Activated CD4-positive, alpha-beta T cell treated with anti-CD3 and anti-CD28 coated beads, Interleukin-2, amount 50 U/mL, for 4 hours (primary cell): ENCODE results near the gene MCRS1.
"Not testable (repeated sequence)": the region's sequence is repeated elsewhere in the genome, so short reads cannot be mapped to it uniquely, and the experiment has no call there.

Experiments
- DNase-seq, 2 experiments: peaks; one replicate each; pipeline ENCODE4 v3.0.0-alpha.2; 2020

Gene MCRS1

DNA sequence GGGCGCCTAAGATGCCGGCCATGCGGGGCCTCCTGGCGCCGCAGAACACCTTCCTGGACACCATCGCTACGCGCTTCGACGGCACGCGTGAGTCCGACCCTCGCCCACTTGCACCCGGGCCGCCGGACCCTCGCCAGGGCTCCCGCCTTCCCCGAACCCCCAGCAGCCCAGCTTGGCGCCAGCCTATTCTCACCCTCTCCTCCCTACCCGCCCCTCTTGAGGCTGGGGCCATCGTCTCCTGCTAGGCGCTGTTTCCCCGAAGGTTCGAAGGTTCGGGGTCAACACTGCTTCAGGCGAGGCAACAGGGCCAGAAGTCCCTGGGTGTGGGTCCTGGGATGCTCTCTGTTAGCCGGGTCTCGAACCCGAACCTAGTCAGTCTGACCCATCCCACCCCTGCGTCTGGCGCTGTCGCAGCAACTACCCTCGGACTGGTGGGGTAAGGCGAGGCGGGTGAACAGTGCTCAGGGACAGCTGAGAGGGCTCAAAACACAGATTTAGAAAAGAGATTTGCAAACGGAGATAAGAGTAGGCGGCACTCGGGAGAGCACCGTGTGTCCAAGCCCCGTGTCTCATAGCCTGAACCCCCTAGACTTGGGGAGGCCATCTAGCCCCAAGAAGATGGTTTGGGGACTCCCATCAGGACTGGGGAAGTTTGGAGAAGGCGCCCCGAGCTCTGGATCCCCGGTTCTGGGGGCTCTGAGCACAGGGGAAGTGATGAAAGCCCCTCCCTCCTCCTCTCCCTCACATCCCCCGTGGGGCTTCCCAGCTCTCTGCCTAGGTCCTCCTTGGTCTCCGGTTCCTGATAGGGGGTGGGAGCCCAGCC lies 28.3 kb downstream of the MCRS1 start:
- DNase-seq: no peak

DNA sequence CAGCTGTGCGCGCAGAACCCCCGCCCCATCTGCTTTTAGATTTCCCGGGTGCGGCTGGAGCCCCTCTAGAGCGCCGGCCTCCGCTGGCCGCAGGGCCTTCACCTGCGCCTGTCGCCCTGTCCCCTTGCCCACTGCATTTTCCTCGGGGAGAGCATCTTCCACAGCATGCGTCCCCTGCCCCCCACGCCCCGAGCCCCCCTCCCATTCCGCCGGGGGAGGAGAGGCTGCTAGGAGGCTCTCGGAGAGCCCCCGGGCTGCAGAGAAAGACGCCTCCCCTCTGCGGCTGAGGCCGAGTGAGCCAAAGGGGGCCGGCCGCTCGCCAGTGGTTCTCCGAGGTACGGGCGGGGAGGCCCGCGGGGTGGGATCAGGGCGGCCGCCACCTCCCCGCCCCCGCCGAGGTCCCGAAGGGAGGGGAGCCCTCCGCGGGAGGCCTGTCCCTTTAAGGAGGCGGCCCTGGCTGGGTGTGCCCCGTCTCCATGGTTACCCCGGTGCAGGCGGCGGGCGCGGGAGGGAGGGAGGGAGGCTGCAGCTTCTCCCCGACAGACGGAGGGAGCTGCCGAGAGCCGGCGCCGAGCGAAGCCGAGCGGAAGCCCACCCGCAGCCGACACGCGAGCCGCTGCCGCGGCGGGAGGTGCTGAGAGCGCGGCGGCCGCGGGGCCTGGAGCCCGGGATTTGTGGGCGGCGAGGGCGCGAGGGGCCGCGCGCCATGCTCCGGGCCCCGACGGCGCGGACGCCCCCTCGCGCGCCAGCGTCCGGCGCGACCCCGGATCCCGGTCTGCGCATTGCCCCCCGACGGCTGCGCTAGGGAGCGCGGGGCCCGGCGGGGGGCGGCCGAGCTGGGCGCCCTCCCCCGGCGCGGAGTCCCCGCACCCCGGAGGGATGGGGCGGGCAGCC lies 29.2 kb downstream of the MCRS1 start, which contains the start of gene KCNH3:
Gene KCNH3, plus strand, starts transcription at position 521 of the 894 bp plus-strand sequence. CDS start 387 bp downstream, outside the sequence.
- peak; percentile 84 to 86 for DNase-seq

DNA sequence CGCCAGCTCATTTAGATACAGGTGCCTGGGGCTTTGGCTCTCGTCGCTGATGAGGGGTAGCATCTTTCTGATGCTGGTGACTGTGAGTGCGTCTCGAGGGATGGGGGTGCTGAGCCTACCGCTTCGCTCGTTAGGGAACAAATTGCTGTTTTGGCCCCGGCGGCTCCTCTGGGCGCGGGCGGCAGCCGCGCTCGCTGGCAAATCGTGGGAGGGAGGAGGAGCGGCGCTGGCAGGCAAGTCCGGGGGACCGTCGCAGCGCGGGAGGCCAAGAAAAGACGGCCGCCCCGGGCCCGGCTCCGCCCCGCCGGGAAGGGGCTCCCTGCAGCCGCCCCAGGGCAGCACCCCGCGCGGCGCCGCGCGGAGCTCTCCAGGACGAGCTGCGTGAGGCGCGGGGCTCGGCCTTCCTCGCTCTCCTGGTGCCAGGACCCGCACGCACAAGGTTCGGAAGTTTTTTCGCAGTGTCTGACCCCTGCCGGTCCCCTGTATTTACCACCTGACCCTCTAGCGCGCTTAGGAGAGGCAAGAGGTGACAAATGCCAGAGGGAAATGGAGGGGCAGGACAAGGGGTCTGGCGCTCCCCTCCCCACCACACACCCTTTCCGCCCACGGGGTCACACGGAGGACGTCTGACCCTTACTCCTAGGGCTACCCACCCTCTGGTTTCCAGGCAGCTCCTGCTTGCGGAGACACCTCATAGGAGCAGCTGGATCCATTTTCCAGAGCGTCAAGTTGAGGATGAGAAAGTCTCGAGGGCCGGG lies 30.0 kb downstream of the MCRS1 start:
- DNase-seq: peak; percentile 35 to 38

DNA sequence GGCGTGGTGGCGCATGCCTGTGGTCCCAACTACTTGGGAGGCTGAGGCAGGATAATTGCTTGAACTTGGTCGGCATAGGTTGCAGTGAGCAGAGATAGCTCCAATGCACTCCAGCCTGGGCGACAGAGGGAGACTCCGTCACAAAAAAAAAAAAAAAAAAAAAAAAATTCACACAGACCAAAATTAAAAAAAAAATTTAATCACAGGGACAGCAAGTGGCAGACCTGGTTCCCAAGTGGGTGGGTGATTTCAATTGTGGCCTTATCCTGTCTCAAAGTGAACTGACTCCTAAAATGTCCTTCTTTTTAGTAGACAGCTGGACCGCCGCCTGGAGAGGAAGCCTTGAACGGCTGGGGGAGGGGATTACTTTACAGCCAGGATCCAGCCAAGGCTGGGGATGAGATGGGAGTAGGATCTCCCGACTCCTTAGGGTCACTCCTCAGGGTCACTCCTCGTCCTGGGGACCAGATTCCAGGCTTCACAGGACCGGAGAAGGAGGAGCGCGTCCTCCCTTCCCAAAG lies 30.7 kb downstream of the MCRS1 start:
- DNase-seq: no peak

DNA sequence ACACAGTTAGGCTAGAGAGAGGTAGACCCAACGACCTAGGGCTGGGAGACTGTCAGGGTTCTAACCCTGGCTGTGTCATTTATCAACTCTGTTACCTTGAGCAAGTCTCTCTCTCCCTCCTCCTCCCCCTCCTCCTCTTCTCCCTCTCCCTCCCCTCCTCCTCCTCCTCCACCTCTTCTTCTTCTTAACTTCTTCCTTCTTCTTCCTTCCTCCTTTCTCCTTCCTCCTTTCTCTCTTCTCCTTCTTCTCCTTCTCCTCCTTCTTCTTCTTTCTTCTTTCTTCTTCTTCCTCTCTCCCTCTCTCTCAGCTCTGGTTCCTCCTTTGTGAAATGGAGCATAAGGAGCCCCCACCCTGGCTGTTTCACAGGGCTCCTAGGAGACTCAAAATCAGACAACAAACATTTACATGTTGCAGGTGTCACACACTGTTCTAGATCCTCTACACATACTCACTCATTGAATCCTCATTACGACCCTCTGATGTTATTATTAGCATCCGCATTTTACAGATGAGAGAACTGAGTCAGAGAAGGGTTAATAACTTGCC lies 31.3 kb downstream of the MCRS1 start:
- no peak for DNase-seq

DNA sequence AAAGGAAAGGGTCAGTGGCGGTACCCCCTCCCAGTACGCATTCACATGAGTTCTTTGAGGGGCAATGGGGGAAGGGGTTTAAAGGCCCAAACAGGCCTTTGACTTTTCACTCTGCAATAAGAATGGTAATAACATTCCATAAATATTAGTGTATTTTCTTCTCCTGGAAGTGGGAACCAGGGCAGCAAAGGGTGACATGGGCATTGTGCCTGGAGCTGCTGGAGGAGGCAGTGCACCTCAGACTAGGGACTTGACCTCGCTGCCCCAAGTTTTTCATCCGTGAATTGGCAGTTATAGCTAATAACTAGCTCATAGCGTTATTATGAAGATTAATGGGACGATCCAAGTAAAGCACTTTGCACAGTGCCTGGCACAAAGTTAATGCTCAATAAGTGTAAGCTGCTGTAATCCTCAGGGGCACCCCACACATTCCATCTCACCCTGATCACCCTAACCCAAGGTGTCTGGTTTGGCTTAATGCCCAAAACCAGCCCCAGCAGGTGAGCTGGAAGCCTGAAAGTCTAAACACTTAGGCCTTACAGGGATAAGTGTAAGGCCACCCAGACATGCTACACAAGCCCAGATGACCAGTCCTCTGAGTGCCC lies 31.9 kb downstream of the MCRS1 start:
- no peak for DNase-seq

DNA sequence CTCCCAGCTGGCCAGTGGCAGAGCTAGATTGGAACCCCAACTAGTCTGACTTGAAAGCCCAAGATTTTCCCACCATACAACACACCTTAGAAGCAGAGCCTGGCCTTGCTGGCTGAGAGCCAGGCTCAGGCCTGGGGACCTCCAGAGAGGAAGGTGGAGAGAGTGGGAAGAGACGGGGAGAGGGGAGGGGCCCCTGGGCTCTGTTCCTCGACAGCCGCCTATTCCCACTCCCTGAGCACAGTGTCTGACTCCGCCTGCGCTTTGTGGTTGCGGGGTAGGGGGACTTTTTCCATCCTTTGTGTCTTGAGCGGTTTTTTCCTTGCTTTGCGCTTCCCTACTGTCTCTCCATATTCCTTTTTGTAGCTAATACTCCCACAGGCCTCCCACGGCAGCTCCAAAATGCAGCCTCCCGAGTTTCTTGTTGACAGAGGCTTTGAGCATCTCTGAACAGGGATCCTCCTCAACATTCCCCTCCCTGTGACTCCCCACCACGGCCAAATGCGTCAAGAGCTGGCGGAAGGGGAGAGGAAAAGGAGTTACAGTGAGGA lies 33.1 kb downstream of the MCRS1 start:
- DNase-seq: no peak

DNA sequence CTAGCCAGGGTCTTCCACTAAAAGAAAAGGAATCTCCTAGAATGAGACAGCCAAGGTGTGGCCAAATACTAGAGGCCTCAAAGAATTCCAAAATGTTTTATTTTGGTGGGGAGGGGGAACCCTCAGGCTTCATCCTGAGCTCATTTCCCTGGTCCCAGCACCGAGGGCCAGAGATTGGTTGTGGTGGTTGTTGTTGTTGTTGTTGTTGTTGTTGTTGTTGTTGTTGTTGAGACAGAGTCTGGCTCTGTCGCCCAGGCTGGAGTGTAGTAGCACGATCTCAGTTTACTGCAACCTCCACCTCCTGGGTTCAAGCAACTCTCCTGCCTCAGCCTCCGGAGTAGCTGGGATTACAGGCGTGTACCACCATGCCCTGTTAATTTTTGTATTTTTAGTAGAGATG lies 33.8 kb downstream of the MCRS1 start:
- DNase-seq: not testable (repeated sequence)

DNA sequence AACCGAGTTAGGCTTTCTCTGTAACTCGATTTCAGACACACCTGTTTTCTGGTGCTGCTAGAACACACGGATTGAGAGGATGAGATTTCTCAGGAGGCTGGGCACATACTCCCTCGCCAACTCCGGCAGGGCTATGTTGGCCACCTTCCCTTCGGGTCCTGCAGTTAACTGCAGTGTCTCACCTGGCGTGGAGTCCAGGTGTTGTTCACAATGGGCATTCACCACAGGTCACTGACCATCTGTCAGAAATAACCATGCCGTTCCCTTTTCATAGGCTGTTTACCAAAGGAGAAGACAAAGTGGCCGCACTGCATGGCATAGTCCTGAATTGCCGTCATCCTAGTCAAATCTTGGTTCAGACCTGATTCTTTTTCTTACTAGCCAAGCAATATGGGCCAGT lies 34.6 kb downstream of the MCRS1 start:
- DNase-seq: no peak

DNA sequence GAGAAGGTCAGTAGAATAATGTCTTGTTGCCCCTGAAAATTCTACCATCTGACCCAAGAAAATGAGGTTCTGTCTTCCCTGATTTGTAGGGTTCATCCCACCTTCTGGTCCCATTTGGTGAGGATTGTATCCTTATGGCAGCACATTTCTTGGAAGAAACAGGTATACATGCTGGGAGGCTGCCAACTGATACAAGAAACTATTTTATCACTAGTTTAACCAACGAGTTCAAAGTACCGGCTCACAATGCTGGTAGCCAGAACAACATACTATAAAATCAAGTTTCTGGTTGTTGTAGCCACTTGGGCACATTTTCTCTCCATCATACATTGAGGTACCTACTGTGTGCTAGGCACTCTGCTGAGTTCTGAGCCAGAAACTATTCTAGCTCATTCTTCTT lies 36.2 kb downstream of the MCRS1 start:
- DNase-seq: no peak

DNA sequence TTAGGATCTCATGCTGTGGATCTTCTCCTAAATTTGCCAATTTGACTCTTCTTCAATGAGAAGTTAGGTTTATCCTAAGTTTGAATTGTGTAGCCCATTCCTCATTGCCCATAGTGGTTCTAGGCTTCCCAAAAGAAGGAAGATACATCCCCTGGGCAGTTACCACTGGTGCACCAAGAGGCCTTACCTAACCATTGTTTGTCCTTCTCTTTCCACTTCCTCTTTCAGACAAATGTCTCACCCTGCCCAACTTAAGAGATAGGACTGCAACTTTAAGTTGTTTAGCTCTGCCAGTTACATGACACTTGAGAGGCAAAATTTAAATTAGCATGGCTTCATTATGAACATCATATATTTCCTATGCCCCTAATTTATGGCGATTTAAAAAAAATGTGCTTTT lies 38.5 kb downstream of the MCRS1 start:
- DNase-seq: no peak

DNA sequence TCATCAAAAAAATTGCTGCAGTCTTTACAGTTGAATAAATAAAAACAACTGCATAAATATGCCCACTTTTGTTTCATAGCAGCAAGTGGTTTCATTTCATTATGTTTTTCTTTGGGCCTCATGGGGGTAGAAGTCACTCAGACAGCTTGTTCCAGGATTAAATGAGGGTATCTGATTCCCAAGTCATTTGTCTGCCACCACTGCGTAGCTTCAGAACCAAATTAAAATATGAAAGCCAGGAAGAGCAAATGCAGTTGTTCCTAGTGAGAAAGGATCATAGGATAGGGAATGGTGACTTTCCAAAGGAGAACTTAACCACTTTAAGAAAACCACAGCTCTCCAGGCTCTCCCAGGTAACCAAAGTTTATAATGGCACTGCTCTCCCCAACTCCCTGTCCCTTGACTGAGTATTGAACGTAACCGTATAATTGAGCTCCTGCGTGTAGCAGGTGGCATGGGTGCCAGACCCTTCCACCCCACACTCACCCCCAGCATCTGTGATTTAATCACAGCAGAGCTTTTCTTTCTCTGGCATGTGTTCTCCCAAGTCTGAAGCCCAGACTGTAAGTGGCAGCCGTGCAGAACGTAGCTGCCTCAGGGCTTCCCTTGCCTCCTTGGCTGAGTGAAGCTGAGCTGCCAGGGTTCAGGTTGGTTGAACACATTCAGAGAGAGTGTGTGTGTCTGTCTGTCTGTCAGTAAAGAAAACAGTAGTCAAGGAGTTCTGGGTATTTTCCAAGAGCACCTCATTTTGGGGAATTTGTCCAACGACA lies 40.4 kb downstream of the MCRS1 start:
- DNase-seq: no peak

DNA sequence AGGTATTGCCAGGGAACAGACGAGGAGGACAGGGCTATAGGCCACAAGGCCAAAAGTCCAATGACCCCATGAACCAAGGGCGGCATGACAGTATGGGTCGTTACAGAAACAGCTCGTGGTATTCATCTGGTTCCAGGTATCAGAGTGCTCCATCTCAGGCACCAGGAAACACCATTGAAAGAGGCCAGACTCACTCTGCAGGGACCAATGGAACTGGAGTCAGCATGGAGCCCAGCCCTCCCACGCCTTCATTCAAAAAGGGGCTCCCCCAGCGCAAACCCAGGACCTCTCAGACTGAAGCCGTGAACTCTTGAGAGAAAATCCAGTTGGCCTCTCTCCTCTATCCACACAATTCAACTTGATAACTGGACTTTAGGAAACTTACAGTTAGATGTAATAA lies 42.0 kb downstream of the MCRS1 start:
- no peak for DNase-seq

DNA sequence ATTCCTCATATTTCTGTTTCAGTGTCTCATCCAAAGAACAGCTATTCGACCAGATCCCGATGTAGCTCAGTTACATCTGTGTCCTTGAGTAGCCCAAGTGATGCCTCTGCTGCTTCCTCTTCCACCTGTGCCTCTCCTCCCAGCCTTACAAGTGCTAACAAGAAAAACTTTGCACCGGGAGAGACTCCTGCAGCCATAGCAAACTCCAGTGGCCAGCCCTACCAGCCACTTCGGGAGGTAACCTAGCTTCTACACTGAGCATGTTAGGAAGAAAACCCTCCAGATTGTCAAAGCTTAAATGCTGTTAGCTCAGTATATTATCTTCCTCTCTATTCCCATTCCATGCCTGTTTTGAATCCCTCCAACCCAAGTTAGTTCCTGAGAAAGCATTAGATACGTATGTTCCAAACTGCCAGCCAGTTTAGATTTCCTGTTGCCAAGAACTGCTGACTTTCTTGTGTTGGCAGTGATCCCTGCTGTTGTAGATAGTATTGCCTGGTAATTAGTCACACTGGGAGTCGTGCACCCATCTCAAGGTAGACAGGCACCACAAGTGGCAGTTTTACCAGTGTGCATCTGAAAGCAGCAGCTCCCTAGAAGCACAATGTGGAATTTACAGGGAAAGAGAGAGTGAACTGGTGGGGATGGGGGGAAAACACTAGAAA lies 43.1 kb downstream of the MCRS1 start:
- DNase-seq: no peak

DNA sequence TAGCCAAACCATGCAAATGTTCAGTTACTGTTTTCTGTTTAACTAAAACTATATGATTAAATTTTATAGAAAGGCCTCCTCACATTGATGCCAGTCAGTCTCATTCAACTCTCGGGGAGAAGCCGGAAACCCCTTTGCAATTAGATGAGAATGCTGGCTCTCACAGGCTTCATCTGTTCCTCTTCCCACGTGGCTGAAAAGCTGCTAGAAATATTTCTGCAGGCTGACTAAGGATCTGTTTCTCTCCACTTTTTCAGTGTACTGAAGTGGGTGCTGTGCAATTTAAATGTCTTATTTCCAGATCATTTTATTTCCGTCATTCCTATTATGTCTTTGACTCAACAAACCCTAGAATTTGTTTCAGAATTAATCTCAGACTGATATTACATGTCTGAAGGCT lies 46.6 kb downstream of the MCRS1 start:
- no peak for DNase-seq

DNA sequence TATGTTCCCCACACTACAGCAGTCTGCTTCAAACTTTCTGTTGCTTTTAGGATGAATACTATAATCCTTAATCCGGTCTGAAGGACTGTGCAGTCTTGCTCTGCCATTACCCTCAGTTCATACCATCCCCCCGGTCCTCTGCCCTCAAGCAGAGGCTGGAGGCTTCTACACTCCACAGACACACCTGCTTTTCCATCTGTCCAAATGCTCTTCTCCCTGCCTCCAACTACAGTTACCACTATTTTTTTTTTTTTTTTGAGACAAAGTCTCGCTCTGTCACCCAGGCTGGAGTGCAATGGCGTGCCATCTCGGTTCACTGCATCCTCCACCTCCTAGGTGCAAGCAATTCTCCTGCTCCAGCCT lies 48.4 kb downstream of the MCRS1 start:
- no peak for DNase-seq

DNA sequence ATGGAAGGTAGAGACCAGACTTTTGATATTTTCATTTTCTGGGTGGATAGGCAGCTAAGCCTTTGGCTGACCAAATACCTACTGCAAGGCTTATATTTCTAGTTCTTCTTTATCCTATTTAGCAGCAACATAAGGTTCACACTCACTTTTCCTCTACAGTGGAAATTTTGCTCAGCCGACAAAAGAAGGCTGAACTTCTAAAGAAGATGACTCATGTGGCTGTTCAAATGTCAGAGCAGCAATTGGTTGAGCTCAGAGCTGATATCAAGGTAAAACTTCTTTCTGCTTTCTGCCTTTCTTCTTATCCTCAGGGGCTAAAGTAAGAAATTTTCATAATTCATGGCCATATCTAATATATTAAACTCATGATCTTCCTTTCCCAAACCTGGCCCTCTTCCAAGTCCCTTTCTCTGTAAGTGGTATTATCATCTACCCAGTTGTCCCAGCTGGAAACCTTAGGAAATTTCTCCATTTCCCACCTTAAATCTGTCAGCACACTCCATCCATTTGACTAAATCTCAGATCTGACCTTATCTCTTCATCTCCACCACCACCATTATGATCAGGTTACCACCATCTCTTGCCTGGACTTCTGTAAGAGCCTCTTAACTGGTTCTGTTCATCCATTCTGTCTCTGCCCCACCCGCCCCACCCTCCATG lies 48.9 kb downstream of the MCRS1 start:
- DNase-seq: no peak

DNA sequence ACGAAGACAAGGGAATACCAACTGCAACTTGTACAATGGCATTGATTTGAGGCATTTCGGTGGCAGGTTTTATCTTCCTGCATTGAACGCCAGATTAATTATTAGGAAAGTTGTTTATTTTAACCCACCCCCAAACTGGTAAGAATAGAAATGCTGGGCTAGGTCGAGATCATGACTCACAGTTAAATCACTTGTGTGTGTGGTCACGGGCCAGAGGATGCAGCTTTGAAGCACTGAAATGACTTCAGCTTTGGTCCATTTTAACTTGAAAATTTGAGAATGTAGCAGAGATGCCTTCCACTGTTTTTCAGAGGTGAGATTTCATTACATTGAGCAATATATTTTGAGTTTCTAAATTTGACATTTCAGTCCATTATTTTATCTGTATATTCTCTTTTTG lies 52.7 kb downstream of the MCRS1 start:
- DNase-seq: no peak

DNA sequence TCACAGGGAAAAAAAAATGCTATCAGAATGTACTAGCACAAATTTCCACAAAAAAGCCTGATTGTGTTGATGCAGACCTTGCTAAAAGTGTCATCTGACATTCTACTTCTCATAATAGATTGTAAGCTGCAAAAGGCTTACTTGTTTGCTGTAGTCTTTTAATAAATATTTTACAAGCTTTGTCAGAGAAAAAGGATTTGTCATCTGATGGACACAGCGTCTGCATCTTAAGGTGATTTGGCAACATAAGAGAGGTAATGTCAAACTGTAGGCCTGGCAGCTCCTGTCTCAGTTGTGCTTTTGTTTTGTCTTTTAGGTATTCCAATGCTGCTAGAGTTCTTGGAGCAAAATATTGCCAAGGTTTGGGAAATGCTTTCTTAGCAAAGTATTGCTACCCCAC lies 55.4 kb downstream of the MCRS1 start:
- DNase-seq: no peak

DNA sequence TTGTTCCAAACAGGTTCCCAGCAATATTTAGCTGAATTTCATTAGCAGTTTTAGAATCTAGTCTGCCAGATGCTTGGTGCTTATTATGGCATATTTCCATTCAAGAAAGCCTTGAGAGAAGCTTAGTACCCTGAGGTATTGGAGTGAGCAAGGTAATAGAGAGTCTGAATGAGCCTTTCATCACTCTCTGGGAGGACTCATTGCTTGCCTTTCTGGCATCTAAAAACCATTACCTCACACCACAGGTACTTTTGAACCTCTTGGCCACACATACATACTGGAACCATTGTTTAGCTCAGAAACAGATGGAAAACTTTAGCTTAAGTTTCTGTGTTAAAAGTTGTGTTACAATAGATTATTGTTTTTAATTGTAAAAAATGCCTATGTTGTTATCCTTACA lies 56.5 kb downstream of the MCRS1 start:
- DNase-seq: no peak
